Neutrophil (primary cell): ENCODE results near the gene SND1.

ENCODE experiments used
- H3K27ac ChIP-seq: fragments of 200-600 bp; sonication (generic); 2 replicates; pipeline ENCODE4 v1.5.1; 2016; ENCODE audit warnings: mild to moderate bottlenecking, moderate library complexity
- H3K27me3 ChIP-seq: fragments of 200-600 bp; sonication (generic); 2 replicates; pipeline ENCODE4 v1.6.0; 2016; ENCODE audit warnings: mild to moderate bottlenecking
- H3K36me3 ChIP-seq: fragments of 200-600 bp; sonication (generic); 2 replicates; pipeline ENCODE4 v1.5.1; 2017
- H3K4me1 ChIP-seq, 2 experiments: fragments of 200-600 bp in 1 of 2; sonication (generic) in 1 of 2; 1 replicate in 1 of 2; 2 replicates in 1 of 2; pipeline versions ENCODE4 v1.5.1 to v1.6.1; 2013 to 2016; ENCODE audit warnings: low read depth in 1 of 2, low read length in 1 of 2, mild to moderate bottlenecking in 1 of 2, moderate library complexity in 1 of 2; ENCODE audit not compliant: control insufficient read depth in 1 of 2, insufficient read depth in 1 of 2
- H3K4me3 ChIP-seq, 2 experiments: fragments of 200-600 bp in 1 of 2; sonication (generic) in 1 of 2; 1 replicate in 1 of 2; 2 replicates in 1 of 2; pipeline ENCODE4 v1.5.1; 2013 to 2016; ENCODE audit warnings: low read depth in 1 of 2, low read length in 1 of 2, mild to moderate bottlenecking in 1 of 2, moderate library complexity in 1 of 2
- H3K9me3 ChIP-seq: fragments of 200-600 bp; sonication (generic); 2 replicates; pipeline ENCODE4 v1.5.1; 2016
- TF ChIP-seq, protein P1 (sequence below): fragments of 200-600 bp; sonication (generic); IDR thresholded peaks from 2 replicates; pipeline ENCODE4 v1.5.1; 2016; ENCODE audit warnings: antibody characterized with exemption

The SND1 gene

DNA sequence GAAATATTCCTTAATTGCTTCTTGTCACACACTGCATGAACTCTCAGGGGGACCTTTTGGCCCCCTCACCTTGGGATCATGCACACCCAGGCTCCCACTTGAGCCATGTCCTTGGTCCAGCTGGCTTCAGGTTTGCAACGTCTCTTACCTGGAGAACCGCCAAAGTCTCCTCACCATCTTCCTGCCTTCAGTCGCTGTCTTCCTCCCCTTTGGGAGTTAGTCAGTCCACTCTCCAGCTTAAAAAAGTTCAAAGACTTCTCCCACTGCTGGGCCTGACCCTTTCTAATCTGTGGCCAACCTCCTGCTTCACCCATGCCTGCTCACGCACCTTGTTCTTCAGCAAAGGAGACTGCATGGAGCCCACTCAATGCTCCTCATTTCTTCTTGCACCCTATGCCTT, 461.8 kb downstream of the SND1 start:
- Histone ChIP-seq H3K27me3 (peaks cover 26% of the 10 kb centered on the region), H3K36me3 (no peaks in the 10 kb centered on the region), H3K4me3 (no peak overlapping the region), H3K4me1 (peaks cover 29 to 40% of the 10 kb centered on the region in 2 experiments), H3K27ac (no peak overlapping the region), H3K9me3 (no peaks in the 10 kb centered on the region)
- TF ChIP-seq, protein P1, sequence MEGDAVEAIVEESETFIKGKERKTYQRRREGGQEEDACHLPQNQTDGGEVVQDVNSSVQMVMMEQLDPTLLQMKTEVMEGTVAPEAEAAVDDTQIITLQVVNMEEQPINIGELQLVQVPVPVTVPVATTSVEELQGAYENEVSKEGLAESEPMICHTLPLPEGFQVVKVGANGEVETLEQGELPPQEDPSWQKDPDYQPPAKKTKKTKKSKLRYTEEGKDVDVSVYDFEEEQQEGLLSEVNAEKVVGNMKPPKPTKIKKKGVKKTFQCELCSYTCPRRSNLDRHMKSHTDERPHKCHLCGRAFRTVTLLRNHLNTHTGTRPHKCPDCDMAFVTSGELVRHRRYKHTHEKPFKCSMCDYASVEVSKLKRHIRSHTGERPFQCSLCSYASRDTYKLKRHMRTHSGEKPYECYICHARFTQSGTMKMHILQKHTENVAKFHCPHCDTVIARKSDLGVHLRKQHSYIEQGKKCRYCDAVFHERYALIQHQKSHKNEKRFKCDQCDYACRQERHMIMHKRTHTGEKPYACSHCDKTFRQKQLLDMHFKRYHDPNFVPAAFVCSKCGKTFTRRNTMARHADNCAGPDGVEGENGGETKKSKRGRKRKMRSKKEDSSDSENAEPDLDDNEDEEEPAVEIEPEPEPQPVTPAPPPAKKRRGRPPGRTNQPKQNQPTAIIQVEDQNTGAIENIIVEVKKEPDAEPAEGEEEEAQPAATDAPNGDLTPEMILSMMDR = no peak

DNA sequence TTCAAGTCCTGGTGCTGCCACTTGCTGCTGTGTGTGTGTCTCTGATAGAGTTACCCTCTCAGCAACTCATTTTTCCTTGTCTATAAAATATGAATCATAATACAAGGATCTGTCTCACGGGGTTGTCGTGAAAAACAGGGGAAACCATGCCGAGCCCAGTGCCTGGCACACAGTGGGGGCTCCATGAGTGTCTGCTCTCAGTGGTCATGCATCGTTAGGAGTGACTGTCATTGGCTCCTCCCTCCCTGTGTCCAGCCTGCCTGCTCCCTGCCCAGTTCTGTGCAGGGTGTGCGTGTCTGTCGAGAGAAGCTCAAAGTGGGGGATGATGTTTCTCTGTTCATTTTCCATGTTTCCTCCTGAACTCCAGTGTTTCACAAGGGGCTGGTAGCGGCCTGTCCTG, 462.8 kb downstream of the SND1 start:
- Histone ChIP-seq H3K27me3 (peaks cover 26% of the 10 kb centered on the region), H3K4me3 (no peak overlapping the region), H3K36me3 (no peaks in the 10 kb centered on the region), H3K9me3 (no peaks in the 10 kb centered on the region), H3K4me1 (peaks cover 19 to 30% of the 10 kb centered on the region in 2 experiments), H3K27ac (no peak overlapping the region)
- TF ChIP-seq, protein P1 = no peak

DNA sequence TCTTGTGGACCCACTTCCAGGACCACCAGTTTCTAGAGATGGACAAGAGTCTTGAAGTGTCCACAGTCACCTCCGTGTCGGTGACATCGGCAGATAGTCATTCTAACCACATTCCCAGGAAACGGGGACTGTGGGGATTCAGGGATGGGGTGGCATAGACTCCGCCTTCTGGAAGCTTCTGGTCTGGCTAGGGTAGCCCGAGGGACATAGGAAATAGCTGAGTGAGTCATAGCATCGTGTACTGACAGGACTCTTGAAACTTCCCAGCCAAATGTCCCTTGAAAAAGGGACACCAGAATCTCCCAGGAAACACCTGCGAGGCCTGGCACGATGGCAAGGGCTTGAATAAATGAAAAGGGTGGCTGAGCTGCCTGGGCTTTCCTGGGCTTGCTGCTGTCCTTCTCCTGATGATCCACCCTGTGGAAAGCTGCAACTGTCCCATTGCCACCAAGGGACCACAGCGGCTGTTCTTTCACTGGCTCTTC, 463.4 kb downstream of the SND1 start:
- H3K4me1 ChIP-seq = peaks cover 17 to 24% of the 10 kb centered on the region in 2 experiments
- H3K27ac ChIP-seq = no peak overlapping the region
- no peaks in the 10 kb centered on the region for H3K36me3 ChIP-seq
- no peaks in the 10 kb centered on the region for H3K9me3 ChIP-seq
- no peak overlapping the region for H3K4me3 ChIP-seq
- peaks cover 26% of the 10 kb centered on the region for H3K27me3 ChIP-seq
- TF ChIP-seq, protein P1 = no peak

DNA sequence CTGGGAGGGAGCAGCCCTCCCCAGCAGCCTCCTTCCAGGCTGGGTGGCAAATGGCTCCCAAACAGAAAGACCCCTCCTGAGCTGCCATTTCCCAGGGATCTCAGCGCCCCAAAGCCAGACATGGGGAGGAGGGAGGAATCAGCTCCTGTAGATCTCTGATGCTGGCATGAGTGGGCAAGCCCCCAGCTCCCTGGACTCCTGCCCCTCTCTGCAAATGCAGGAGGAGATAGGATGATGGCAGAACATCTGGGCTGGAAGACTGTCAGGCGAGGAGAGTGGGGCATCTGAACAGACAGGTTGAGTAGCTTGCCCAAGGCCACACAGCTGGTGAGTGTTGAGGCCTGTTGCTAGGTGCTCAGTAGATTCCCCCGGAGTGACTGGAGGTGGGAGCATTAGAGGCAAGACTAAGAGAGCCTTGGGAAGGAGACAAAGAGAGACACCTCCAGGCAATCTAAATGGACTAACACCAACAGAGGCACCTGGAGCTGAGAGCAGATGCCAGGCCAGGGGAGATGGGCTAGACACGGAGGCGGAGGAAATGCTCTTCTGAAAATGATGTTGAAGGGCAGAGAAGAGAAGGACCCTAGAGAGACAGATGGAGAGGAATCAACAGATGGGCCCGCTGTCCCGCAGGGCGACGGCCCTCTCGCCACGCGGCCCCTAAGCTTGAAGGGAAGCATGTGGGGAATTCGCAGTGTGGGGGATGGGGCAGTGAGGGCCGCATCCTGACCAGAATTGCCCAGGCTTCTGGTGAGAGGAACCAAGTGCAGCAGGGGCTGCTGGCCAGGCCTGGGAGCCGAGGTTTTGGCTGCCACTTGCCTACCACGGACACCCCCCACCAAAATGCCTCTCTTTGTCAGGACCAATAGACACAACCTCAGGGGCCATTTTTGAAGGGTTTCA, 464.1 kb downstream of the SND1 start:
- Histone ChIP-seq H3K27me3 (peaks cover 26% of the 10 kb centered on the region), H3K4me3 (no peak overlapping the region), H3K4me1 (peaks cover 13 to 20% of the 10 kb centered on the region in 2 experiments), H3K27ac (no peak overlapping the region), H3K36me3 (no peaks in the 10 kb centered on the region), H3K9me3 (no peaks in the 10 kb centered on the region)
- TF ChIP-seq, protein P1 = no peak

DNA sequence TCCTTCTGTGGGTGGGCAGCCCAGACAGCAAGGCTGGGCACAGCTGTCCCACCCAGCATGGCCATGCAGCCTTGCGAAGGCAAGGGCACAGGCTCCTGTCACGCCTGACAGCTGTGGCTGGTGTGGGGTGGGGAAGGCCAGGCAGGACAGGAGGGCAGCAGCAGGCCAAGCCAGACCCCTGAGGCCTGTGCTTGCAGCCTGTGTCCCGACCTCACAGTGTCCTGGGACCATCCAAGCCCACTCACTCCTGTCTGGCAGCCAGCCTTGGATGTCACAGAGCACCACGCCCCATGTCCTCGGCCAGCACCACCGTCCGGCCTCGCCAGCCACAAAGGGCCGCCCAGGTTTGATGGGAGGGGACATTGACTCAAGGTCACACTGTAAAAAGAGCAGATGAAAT, 464.7 kb downstream of the SND1 start:
- Histone ChIP-seq H3K27me3 (peaks cover 26% of the 10 kb centered on the region), H3K27ac (no peak overlapping the region), H3K9me3 (no peaks in the 10 kb centered on the region), H3K4me3 (no peak overlapping the region), H3K36me3 (no peaks in the 10 kb centered on the region), H3K4me1 (peaks cover 13 to 20% of the 10 kb centered on the region in 2 experiments)
- TF ChIP-seq, protein P1 = no peak
